ENCODE data around the gene DAND5.

Gene DAND5

DNA sequence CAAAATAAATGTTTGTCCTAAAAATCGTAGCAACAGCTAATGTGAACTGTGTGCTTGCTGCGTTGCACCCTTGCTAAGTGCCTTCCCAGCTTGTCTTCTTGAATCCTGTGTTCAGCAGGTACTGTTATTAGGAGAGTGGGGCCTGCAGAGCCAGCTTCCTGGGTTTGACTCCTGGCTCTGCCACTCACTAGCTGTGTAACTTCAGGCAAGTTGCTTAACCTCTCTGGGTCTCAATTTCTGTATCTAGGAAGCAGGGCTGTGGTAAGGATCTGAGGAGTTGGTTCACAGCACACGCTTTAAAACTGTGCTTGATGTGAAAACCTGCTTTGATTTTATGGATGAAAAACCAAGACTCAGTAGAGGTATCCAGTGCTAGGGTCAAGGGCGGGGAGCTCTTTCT, 35.9 kb downstream of the DAND5 start:
- no peak overlapping the region for H3K27ac ChIP-seq (ENCODE audit: low read depth, low read length)
- H3K4me1 ChIP-seq (ENCODE audit: control insufficient read depth, insufficient read depth, low read length, unreplicated experiment), result peaks cover 15% of the 10 kb centered on the region
- no peak overlapping the region for H2AFZ ChIP-seq (ENCODE audit: low read length, unreplicated experiment)
- no peak overlapping the region for H3K4me3 ChIP-seq (ENCODE audit: low read depth, low read length)
- H3K79me2 ChIP-seq (ENCODE audit: control insufficient read depth, insufficient read depth, low read length, unreplicated experiment), result peaks cover 66% of the 10 kb centered on the region
- H3K36me3 ChIP-seq (ENCODE audit: insufficient read depth, low read length), result no peaks in the 10 kb centered on the region
- H3K27me3 ChIP-seq (ENCODE audit: insufficient read depth, low read length), result no peaks in the 10 kb centered on the region

DNA sequence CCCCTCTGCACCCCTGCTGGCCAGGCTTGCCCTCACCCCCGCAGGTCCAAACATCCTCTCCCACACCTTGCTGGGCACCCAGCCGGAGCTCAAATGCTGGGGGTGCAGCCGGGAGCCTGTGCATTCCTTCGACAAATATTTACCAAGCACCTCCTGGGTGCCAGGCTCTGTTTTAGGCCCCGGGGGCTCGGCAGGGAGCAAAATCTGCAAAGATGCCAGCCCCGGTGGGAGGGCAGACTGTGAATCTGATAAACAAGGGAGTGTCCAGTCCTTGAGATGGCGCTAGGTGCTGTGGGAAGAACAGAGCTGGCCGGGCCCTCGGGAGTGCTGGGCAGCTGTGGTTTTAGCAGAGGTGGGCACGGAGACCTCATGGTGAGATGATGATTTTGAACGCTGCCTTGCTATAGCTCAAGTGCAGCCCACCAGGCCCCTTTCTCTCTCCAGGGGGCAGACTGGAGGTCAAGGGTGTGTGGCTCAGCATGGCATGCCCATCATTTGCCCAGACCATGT, 36.5 kb downstream of the DAND5 start:
- no peak overlapping the region for H3K4me3 ChIP-seq (ENCODE audit: low read depth, low read length)
- peaks cover 63% of the 10 kb centered on the region for H3K79me2 ChIP-seq (ENCODE audit: control insufficient read depth, insufficient read depth, low read length, unreplicated experiment)
- no peaks in the 10 kb centered on the region for H3K27me3 ChIP-seq (ENCODE audit: insufficient read depth, low read length)
- no peaks in the 10 kb centered on the region for H3K36me3 ChIP-seq (ENCODE audit: insufficient read depth, low read length)
- peaks cover 14% of the 10 kb centered on the region for H3K4me1 ChIP-seq (ENCODE audit: control insufficient read depth, insufficient read depth, low read length, unreplicated experiment)
- no peak overlapping the region for H2AFZ ChIP-seq (ENCODE audit: low read length, unreplicated experiment)
- H3K27ac ChIP-seq (ENCODE audit: low read depth, low read length), result no peak overlapping the region

DNA sequence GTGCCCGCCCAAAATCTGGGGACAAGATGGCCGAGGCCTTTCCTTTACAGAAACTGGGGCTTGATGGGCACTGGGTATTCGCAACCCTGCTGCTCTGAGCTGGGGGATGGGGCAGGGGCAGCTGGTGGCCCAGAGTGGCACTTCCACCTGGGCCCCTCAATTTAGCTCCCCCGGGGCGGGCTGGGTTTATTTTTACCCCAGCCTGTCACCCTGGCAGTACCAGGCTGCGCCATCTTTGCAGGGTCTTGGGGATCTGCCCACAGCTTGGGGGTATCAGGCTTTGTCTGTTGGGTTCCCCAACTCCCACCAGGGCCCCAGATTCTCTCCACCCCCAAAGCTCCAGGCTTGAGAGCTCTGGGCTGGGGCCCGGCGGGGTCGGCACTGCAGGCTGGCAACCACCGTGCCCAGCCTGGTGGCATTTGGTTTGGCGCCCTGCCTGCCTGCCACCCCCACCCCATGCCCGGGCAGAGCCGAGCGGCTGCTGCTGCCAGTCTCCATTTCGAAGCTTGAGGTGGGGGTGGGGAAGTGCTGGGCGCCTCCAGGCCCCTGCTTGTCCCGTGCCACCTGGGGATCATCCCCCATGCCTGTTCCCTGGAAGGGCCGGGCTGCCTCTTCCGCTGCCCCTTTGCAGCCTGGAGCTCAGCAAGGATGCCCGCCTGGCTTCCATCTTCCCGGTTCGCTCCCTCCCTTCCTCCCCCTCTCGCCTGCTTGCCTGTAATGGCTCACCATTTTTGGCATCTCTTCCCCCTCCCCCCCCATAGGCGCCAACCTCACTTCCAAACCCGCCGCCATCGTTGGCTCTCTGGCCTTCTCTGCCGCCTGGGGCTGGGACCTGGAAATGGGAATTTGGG, 37.3 kb downstream of the DAND5 start:
- Histone ChIP-seq H3K4me1 (ENCODE audit: control insufficient read depth, insufficient read depth, low read length, unreplicated experiment) (peaks cover 7% of the 10 kb centered on the region), H3K27me3 (ENCODE audit: insufficient read depth, low read length) (no peaks in the 10 kb centered on the region), H3K4me3 (ENCODE audit: low read depth, low read length) (no peak overlapping the region), H3K79me2 (ENCODE audit: control insufficient read depth, insufficient read depth, low read length, unreplicated experiment) (peaks cover 60% of the 10 kb centered on the region), H3K27ac (ENCODE audit: low read depth, low read length) (no peak overlapping the region), H2AFZ (ENCODE audit: low read length, unreplicated experiment) (no peak overlapping the region), H3K36me3 (ENCODE audit: insufficient read depth, low read length) (no peaks in the 10 kb centered on the region)

DNA sequence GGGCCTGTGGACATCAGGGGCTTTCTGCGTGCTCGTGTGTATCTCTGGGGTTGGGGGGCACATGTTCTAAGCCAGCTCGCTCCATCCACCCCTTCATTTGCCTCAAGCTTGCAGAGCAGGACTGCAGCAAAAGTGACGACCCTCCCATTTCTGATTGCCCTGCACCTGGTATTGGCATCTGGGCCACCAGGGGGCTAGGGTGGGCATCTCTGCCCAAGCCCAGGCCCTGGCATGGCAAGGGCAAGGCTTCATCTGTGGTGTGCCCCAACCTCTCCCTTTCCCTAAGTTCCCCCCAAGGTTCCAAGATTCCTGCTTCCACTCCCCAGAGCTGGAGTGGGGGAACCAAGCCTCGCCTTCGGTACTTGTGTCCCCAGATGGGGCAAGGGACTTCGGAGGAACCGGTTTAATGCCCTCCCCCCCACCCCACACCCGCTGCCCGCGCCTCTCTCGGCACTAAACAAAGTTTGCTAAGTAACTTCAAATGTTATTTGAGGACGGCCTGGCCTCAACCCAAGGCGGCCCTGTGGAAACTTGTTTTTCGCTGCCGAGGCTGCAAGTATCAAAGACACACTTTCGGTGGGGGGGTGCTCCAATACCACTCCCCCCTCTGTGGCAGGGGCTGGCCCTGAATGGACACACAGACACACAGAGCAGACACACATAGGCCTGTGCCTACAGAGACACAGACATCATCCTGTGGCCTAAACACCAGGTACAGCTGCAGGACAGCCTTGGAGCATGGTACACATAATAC, 38.1 kb downstream of the DAND5 start:
- H3K27me3 ChIP-seq (ENCODE audit: insufficient read depth, low read length), result no peaks in the 10 kb centered on the region
- no peak overlapping the region for H3K27ac ChIP-seq (ENCODE audit: low read depth, low read length)
- H3K4me3 ChIP-seq (ENCODE audit: low read depth, low read length), result no peak overlapping the region
- peaks cover 60% of the 10 kb centered on the region for H3K79me2 ChIP-seq (ENCODE audit: control insufficient read depth, insufficient read depth, low read length, unreplicated experiment)
- H3K36me3 ChIP-seq (ENCODE audit: insufficient read depth, low read length), result no peaks in the 10 kb centered on the region
- H2AFZ ChIP-seq (ENCODE audit: low read length, unreplicated experiment), result no peak overlapping the region
- peaks cover 9% of the 10 kb centered on the region for H3K4me1 ChIP-seq (ENCODE audit: control insufficient read depth, insufficient read depth, low read length, unreplicated experiment)

DNA sequence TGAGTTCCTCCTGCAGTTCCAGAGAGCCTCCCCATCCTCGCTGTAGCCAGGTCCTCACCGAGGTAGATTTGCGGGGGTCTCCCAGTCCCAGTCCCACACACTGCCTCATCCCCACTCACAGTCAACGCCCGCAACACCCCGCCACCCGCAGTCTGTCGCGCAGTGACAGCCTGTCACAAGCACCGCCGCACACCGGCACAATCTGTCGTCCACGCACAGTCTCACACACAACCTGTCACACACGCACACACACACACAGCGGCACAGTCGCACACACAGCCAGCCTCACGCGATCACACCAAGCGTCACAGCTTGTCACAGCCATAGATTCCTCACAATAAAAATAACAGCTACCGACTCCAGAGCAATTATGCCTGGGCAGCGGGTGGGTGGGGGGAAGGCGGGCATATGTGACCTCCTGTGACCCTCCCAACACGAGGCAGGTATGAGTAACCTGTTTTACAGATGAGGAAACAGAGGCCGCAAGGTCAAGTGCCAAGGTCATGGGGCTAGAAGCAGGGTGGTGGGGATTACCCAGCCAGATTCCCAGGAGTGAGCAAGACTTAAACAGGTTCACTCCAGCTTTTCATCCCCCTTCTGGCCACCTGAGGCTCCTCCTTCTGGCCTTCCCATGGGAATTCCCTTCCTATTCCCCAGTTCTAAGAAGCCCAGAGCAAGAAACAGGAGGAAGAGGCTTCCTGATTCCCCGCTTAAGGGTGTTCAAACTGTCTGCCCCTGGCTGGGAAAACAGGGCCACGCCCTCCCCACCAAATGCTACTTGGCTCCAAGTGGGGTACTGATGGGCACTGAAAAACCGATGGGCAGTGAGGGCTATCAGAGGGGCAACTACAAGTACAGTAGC, 39.8 kb downstream of the DAND5 start:
- Histone ChIP-seq H3K27me3 (ENCODE audit: insufficient read depth, low read length) (no peaks in the 10 kb centered on the region), H3K27ac (ENCODE audit: low read depth, low read length) (no peak overlapping the region; the same call in 1 of the 2 replicates), H3K4me1 (ENCODE audit: control insufficient read depth, insufficient read depth, low read length, unreplicated experiment) (peaks cover 10% of the 10 kb centered on the region), H3K36me3 (ENCODE audit: insufficient read depth, low read length) (no peaks in the 10 kb centered on the region), H3K4me3 (ENCODE audit: low read depth, low read length) (0 out of 2 replicates have a peak overlapping the region, but pooled peaks have one; percentile 12), H2AFZ (ENCODE audit: low read length, unreplicated experiment) (no peak overlapping the region), H3K79me2 (ENCODE audit: control insufficient read depth, insufficient read depth, low read length, unreplicated experiment) (peaks cover 54% of the 10 kb centered on the region)

DNA sequence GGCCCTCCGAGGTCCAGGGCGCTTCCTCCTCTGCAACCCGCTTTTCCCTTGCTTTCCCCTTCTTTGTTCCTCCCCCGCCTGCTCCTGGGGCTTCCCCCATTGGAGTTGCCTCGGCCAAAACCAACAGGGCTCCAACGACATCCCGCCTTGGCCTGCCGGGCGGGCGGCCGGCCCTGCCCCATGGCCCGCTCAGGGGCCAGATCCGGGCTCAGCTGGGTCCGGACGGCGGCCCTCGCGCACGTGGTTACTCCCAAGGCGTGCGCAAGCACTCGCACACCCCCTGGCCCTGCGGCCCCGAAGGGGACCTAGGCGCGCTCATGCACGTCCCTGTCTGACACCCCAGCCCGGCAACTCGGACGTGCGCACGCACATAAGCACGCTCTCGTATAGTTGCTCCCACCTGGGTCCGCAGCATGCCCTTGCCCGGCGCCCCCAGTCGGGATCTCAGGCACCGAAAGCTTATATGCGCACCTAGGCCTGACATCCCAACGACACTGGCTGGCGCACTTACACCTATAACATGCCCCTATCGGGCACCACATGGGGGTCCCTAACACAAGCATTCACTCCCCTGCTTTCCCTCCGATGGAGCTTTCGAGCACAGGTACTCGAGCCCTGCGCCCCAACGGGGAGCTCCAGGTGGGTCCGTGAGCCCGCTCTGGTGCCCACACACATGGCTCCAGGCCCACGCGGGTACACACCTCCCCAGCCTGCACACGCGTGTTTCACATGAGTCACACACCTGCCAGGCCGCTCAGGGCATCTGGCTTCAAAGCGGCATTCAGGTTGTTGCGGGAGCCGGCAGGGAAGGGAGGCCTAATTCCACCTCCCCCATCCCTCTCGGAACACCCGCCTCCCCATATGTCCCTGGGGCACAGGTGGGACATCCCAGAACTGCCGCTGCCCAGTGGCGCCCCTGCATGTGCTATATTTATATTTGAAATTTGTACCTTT, 40.9 kb downstream of the DAND5 start:
- H3K79me2 ChIP-seq (ENCODE audit: control insufficient read depth, insufficient read depth, low read length, unreplicated experiment), result peaks cover 62% of the 10 kb centered on the region
- H3K4me1 ChIP-seq (ENCODE audit: control insufficient read depth, insufficient read depth, low read length, unreplicated experiment), result peaks cover 16% of the 10 kb centered on the region
- H3K36me3 ChIP-seq (ENCODE audit: insufficient read depth, low read length), result no peaks in the 10 kb centered on the region
- H3K27ac ChIP-seq (ENCODE audit: low read depth, low read length), result no peak overlapping the region; the same call in 1 of the 2 replicates
- H3K4me3 ChIP-seq (ENCODE audit: low read depth, low read length), result 0 out of 2 replicates have a peak overlapping the region, but pooled peaks have one; percentile 12
- H2AFZ ChIP-seq (ENCODE audit: low read length, unreplicated experiment), result no peak overlapping the region
- H3K27me3 ChIP-seq (ENCODE audit: insufficient read depth, low read length), result no peaks in the 10 kb centered on the region

DNA sequence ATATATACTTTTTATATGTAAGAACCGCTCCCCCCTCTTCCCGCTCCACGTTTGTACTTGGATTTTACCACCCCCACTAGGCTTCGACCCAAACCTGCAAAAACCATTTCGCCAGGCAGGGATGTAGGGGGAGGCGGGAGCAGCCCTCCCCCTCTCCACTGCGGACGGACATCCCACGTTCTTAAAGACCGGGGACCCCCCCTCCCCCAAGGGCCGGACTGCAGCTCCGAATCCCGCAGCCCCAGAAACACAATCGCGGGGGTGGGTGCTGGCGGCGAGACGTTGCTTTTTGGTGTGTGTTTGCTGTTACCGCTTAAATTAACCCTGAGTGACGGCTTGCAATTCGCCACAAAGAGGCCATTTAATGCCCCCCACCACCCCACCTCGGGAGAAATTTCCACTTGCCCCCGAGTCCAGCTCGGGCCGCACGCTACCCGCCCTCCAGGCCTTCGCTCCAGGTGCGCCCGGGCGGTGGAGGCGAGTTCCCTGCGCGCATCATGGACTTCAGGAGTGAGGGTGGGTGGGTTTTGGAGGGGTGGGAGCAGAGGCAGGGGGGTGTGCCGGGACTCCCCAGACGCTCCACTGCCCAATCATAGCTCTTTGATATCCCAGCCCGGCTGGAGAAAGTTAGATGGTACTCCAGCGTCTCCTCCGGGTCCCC, 41.7 kb downstream of the DAND5 start:
- peaks cover 22% of the 10 kb centered on the region for H3K4me1 ChIP-seq (ENCODE audit: control insufficient read depth, insufficient read depth, low read length, unreplicated experiment)
- H3K4me3 ChIP-seq (ENCODE audit: low read depth, low read length), result no peak overlapping the region
- no peaks in the 10 kb centered on the region for H3K36me3 ChIP-seq (ENCODE audit: insufficient read depth, low read length)
- H2AFZ ChIP-seq (ENCODE audit: low read length, unreplicated experiment), result no peak overlapping the region
- H3K27ac ChIP-seq (ENCODE audit: low read depth, low read length), result no peak overlapping the region
- no peaks in the 10 kb centered on the region for H3K27me3 ChIP-seq (ENCODE audit: insufficient read depth, low read length)
- H3K79me2 ChIP-seq (ENCODE audit: control insufficient read depth, insufficient read depth, low read length, unreplicated experiment), result peaks cover 61% of the 10 kb centered on the region

DNA sequence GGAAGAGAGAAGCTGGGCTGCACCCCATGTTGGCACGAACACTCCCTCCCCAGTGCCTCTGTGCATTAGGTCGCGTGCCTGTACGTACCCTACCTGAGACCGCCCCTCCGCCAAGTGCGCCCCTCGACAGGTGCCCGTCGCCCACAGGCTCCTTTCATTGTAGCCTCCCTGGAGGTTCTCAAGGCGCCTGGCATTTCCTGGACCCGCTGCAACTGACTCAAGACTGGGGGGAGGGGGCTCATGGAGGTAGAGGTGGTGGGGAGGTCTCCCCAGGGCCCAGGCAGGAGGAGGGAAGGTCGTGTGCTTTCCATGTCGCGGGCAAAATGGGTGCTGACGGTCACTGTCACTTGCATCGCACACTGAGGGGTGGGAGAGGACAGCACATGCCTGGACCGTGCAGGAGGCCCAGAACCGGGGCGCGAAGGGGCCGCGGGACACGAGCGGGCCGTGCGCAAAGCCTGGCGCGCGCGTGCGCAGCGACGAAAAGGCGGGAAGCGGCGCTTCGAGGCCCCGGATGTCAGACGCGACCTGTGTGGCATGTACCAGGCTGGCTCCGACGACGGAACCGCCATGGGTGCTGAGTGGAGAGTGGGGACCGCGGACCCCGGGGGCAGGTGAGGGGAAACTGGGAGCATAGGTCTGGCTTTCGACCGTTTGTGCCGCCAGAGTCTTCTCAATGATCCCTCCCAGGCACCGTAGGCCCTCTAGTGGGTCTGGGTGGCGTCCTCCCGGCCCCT, 42.4 kb downstream of the DAND5 start:
- no peak overlapping the region for H2AFZ ChIP-seq (ENCODE audit: low read length, unreplicated experiment)
- no peak overlapping the region for H3K27ac ChIP-seq (ENCODE audit: low read depth, low read length)
- no peaks in the 10 kb centered on the region for H3K27me3 ChIP-seq (ENCODE audit: insufficient read depth, low read length)
- no peak overlapping the region for H3K4me3 ChIP-seq (ENCODE audit: low read depth, low read length)
- H3K36me3 ChIP-seq (ENCODE audit: insufficient read depth, low read length), result no peaks in the 10 kb centered on the region
- H3K4me1 ChIP-seq (ENCODE audit: control insufficient read depth, insufficient read depth, low read length, unreplicated experiment), result peaks cover 22% of the 10 kb centered on the region
- H3K79me2 ChIP-seq (ENCODE audit: control insufficient read depth, insufficient read depth, low read length, unreplicated experiment), result peaks cover 67% of the 10 kb centered on the region

DNA sequence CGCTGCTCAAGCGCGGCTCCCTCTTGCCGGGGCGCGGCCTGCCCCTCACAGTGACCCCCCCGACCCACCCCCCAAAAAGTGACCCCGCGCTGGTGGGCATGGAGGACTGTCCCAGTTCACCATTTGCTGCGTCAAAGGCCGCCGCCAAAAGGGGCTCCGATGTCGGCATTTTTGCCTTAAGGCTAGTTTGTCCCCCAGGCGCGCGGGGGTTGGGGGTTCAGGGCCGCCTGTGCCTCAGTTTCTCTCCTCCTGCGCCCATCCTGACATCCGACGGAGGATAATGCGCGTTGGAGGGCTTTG, 43.0 kb downstream of the DAND5 start:
- Histone ChIP-seq H3K36me3 (ENCODE audit: insufficient read depth, low read length) (no peaks in the 10 kb centered on the region), H3K79me2 (ENCODE audit: control insufficient read depth, insufficient read depth, low read length, unreplicated experiment) (peaks cover 72% of the 10 kb centered on the region), H3K4me1 (ENCODE audit: control insufficient read depth, insufficient read depth, low read length, unreplicated experiment) (peaks cover 22% of the 10 kb centered on the region), H2AFZ (ENCODE audit: low read length, unreplicated experiment) (no peak overlapping the region), H3K27ac (ENCODE audit: low read depth, low read length) (peak overlapping the region; percentile 96), H3K27me3 (ENCODE audit: insufficient read depth, low read length) (no peaks in the 10 kb centered on the region), H3K4me3 (ENCODE audit: low read depth, low read length) (peak overlapping the region; percentile 79)
